ENCODE measurements around the gene FAM149A. TPM values are rescaled to one million over a fixed set of nuclear protein-coding genes. Genes with fewer than 3 reads are reported as not detected.

Gene FAM149A
- total RNA-seq, 1 experiment from 2014 or later: 14.6 TPM

DNA sequence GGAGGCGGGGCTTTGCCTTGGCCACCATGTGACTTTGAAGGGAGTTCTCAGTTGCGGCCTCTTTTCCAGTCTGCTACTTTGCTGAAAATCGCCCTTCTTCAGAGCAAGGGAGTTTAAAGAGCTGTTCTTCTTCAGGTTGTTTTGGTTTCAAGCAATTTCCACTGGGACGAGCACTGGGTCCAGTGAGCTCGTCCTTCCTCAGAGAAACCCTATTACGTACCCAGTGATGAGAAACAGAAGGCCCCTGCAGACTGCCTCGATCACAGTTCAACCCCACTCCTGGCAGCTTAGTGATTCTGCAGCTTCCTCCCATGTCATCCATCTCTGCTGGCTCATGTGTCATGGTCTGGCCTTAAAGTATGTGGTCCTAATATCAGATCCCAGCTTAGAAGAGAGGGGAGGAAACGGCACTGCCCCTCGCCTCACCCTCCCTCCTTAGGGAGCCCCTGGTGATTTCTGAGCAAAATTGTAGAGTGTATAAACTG is 7.8 kb upstream of the FAM149A start:
- Mint-ChIP-seq H3K27me3 (ENCODE audit: low read depth) (0 out of 2 replicates have a peak, but pooled peaks cover under 1% of the 10 kb centered on the region), H3K27ac (no peak overlapping the region), H3K4me3 (no peak overlapping the region), H3K4me1 (peaks cover 15% of the 10 kb centered on the region), H3K9me3 (no peaks in the 10 kb centered on the region), H3K36me3 (no peaks in the 10 kb centered on the region)
- ATAC-seq (no peak), DNase-seq (ENCODE audit: low spot score) (no peak)
- ChIA-PET CTCF (interaction anchor here (1.0 kb wide), 1 partner anchor 41 kb away, joined by 3 read pairs; no protein-coding TSS in a partner anchor), POLR2A (no interaction called here)
- TF ChIP-seq TCF7 (CRISPR knock-in tag; IDR thresholded peaks at IDR 0.05; ENCODE audit: low read depth) (no peak), AR (CRISPR knock-in tag; IDR thresholded peaks at IDR 0.05) (no peak), ZNF671 (CRISPR knock-in tag; IDR thresholded peaks at IDR 0.05) (no peak), E2F5 (CRISPR knock-in tag; IDR thresholded peaks at IDR 0.05) (no peak), TEAD4 (CRISPR knock-in tag; IDR thresholded peaks at IDR 0.05) (no peak), GTF2I (CRISPR knock-in tag; conservative IDR thresholded peaks at IDR 0.05) (no peak), NR2C2 (CRISPR knock-in tag; IDR thresholded peaks at IDR 0.05) (no peak), EMX1 (CRISPR knock-in tag; IDR thresholded peaks at IDR 0.05) (no peak), ZNF423 (CRISPR knock-in tag; IDR thresholded peaks at IDR 0.05) (no peak), ZNF281 (CRISPR knock-in tag; IDR thresholded peaks at IDR 0.05) (no peak)

DNA sequence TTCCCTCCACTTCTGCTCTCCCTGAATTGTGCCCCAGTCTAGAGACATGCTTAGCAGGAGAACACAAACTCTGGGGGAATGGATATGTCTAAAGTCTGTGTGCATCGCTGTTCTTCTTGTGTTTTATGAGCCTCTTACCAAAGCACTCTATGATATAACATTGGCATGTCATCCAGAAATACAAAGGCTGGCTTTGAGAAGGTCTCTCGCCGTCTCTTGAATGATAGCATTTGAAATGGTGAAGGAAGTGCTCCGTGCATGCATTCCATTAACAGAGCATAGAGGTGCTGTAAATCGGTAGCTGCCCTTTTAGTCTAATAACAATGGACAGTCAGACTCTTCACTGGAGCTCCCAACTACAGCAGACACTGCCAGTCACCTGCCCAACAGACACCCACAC is 7.1 kb upstream of the FAM149A start:
- Mint-ChIP-seq H3K27me3 (ENCODE audit: low read depth) (peaks cover 7% of the 10 kb centered on the region), H3K4me1 (peaks cover 15% of the 10 kb centered on the region), H3K36me3 (no peaks in the 10 kb centered on the region), H3K27ac (no peak overlapping the region), H3K4me3 (no peak overlapping the region), H3K9me3 (no peaks in the 10 kb centered on the region)
- DNase-seq (ENCODE audit: low spot score) (no peak), ATAC-seq (no peak)
- ChIA-PET CTCF (interaction anchor here (1.0 to 1.3 kb wide), 2 partner anchors 29 to 40 kb away, joined by 4 to 8 read pairs; no protein-coding TSS in a partner anchor), POLR2A (no interaction called here)
- TF ChIP-seq ELF4 (CRISPR knock-in tag; IDR thresholded peaks at IDR 0.05; ENCODE audit: low read depth) (no peak), ZNF416 (CRISPR knock-in tag; IDR thresholded peaks at IDR 0.05) (no peak)
- TF ChIP-seq, protein P1, sequence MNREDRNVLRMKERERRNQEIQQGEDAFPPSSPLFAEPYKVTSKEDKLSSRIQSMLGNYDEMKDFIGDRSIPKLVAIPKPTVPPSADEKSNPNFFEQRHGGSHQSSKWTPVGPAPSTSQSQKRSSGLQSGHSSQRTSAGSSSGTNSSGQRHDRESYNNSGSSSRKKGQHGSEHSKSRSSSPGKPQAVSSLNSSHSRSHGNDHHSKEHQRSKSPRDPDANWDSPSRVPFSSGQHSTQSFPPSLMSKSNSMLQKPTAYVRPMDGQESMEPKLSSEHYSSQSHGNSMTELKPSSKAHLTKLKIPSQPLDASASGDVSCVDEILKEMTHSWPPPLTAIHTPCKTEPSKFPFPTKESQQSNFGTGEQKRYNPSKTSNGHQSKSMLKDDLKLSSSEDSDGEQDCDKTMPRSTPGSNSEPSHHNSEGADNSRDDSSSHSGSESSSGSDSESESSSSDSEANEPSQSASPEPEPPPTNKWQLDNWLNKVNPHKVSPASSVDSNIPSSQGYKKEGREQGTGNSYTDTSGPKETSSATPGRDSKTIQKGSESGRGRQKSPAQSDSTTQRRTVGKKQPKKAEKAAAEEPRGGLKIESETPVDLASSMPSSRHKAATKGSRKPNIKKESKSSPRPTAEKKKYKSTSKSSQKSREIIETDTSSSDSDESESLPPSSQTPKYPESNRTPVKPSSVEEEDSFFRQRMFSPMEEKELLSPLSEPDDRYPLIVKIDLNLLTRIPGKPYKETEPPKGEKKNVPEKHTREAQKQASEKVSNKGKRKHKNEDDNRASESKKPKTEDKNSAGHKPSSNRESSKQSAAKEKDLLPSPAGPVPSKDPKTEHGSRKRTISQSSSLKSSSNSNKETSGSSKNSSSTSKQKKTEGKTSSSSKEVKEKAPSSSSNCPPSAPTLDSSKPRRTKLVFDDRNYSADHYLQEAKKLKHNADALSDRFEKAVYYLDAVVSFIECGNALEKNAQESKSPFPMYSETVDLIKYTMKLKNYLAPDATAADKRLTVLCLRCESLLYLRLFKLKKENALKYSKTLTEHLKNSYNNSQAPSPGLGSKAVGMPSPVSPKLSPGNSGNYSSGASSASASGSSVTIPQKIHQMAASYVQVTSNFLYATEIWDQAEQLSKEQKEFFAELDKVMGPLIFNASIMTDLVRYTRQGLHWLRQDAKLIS (CRISPR knock-in tag; IDR thresholded peaks at IDR 0.05; ENCODE audit: borderline replicate concordance): no peak

Measured in WTC11 (cell line).